Upper lobe of left lung (tissue), 6 donors: ENCODE results near the gene CLSTN1. TPM values are rescaled to one million over a fixed set of nuclear protein-coding genes. Genes with fewer than 3 reads are reported as not detected.

ENCODE experiments used
- ATAC-seq, 2 donors: fragments of 200-7000 bp; cut with Tn5 transposase; one replicate each; pipeline ENCODE4 v1.9.1; 2022; ENCODE audit warnings: mild to moderate bottlenecking in 2 of 2, moderate library complexity in 2 of 2; ENCODE audit not compliant: low FRiP score in 2 of 2
- DNase-seq, 2 donors: peaks; one replicate each; pipeline ENCODE4 v3.0.0-alpha.2; 2019 to 2020
- H3K27ac ChIP-seq, 4 donors: fragments of 200-600 bp; sonication (generic); one replicate each; pipeline ENCODE4 v1.5.1; 2016 to 2019
- H3K27me3 ChIP-seq, 4 donors: fragments of 200-600 bp; sonication (generic); one replicate each; pipeline ENCODE4 v1.5.1; 2017 to 2019
- H3K36me3 ChIP-seq, 4 donors: fragments of 200-600 bp; sonication (generic); one replicate each; pipeline ENCODE4 v1.5.1; 2016 to 2019
- H3K4me1 ChIP-seq, 4 donors: fragments of 200-600 bp; sonication (generic); one replicate each; pipeline ENCODE4 v1.5.1; 2018 to 2019
- H3K4me3 ChIP-seq, 4 donors: fragments of 200-600 bp; sonication (generic); one replicate each; pipeline ENCODE4 v1.5.1; 2017 to 2019; ENCODE audit warnings: mild to moderate bottlenecking in 2 of 4, moderate library complexity in 1 of 4
- H3K9me3 ChIP-seq, 4 donors: fragments of 200-600 bp; sonication (generic); one replicate each; pipeline ENCODE4 v1.5.1; 2018 to 2019
- EP300 ChIP-seq, 4 donors: sonication (generic); formaldehyde crosslinking; IDR thresholded peaks; one replicate each; pipeline ENCODE4 v1.5.1; 2017; ENCODE audit warnings: antibody characterized with exemption in 4 of 4, control low read depth in 2 of 4
- POLR2A ChIP-seq, 4 donors: fragments of 450-650 bp; IDR thresholded peaks; one replicate each; pipeline ENCODE4 v1.5.1; 2016 to 2017; ENCODE audit warnings: antibody characterized with exemption in 4 of 4, mild to moderate bottlenecking in 2 of 4
- POLR2AphosphoS5 ChIP-seq, 2 donors: sonication (generic); formaldehyde crosslinking; IDR thresholded peaks; one replicate each; pipeline ENCODE4 v1.5.1; 2017; ENCODE audit warnings: antibody characterized with exemption in 2 of 2
- WGBS, 2 donors: methylation state at CpG; one replicate each; pipeline ENCODE4 v1.1.5; 2017 to 2018; 5-methylcytosine and 5-hydroxymethylcytosine counted together
- total RNA-seq, 6 donors: library from RNA; depleted of rRNA in 4 of 6; stranded (reverse); fragments of >200 nt in 4 of 6; gene quantifications; one replicate each; pipeline versions ENCODE4 v1.1.0 to v1.2.1, GENCODE V29; 2016 to 2021
- TF ChIP-seq, protein P1 (sequence below), 6 experiments: fragments of 450-650 bp in 4 of 6; fragments of 200-600 bp in 2 of 6; sonication (generic) in 2 of 6; IDR thresholded peaks; one replicate each; pipeline ENCODE4 v1.5.1; 2016 to 2019; ENCODE audit warnings: antibody characterized with exemption in 6 of 6
- donor health status: DM: no; HTN: no; CAD: no; lungs with moderate emphysema.
- donor health status: DM: no; HTN: yes; CAD: no; lungs with severe emphysema.

The CLSTN1 gene
- total RNA-seq, 6 donors from 2014 or later = 35.6 to 82.7 (median 59.5) TPM

- DNase-seq = peak in 1 of 2 donors; percentile 41
- 92 to 96% methylated on average over 2 to 6 of the region's 6 CpGs for WGBS, 2 donors
- no peak for ATAC-seq
- Histone ChIP-seq H3K4me3 (no peak overlapping the region), H3K27me3 (no peaks in the 10 kb centered on the region), H3K9me3 (peaks cover 0 to 10% (median 7%) of the 10 kb centered on the region in 4 donors), H3K4me1 (peaks cover 0 to 5% (median 3%) of the 10 kb centered on the region in 4 donors), H3K27ac (no peak overlapping the region), H3K36me3 (peaks cover 9 to 82% (median 63%) of the 10 kb centered on the region in 4 donors)
- TF ChIP-seq EP300 (IDR thresholded peaks at IDR 0.05) (no peak), POLR2A (IDR thresholded peaks at IDR 0.05) (no peak), POLR2AphosphoS5 (IDR thresholded peaks at IDR 0.05) (no peak)
- TF ChIP-seq, protein P1, sequence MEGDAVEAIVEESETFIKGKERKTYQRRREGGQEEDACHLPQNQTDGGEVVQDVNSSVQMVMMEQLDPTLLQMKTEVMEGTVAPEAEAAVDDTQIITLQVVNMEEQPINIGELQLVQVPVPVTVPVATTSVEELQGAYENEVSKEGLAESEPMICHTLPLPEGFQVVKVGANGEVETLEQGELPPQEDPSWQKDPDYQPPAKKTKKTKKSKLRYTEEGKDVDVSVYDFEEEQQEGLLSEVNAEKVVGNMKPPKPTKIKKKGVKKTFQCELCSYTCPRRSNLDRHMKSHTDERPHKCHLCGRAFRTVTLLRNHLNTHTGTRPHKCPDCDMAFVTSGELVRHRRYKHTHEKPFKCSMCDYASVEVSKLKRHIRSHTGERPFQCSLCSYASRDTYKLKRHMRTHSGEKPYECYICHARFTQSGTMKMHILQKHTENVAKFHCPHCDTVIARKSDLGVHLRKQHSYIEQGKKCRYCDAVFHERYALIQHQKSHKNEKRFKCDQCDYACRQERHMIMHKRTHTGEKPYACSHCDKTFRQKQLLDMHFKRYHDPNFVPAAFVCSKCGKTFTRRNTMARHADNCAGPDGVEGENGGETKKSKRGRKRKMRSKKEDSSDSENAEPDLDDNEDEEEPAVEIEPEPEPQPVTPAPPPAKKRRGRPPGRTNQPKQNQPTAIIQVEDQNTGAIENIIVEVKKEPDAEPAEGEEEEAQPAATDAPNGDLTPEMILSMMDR (IDR thresholded peaks at IDR 0.05) = no peak
These were observed 99.8 kb downstream of the CLSTN1 start for GRCh38 chr1:9723926-9724325.

GRCh38 chr1:9723068-9723805 is 100.5 kb downstream of the CLSTN1 start:
- 98% methylated on average over 9 to 14 of the region's 14 CpGs for WGBS, 2 donors
- peak in 1 of 2 donors; percentile 23 for DNase-seq
- no peak for TF ChIP-seq EP300 (IDR thresholded peaks at IDR 0.05)
- no peak for TF ChIP-seq POLR2A (IDR thresholded peaks at IDR 0.05)
- TF ChIP-seq, protein P1 (IDR thresholded peaks at IDR 0.05) = no peak

GRCh38 chr1:9722378-9722749 is 101.4 kb downstream of the CLSTN1 start:
- WGBS, 2 donors = 95 to 100% methylated on average over 4 to 10 of the region's 10 CpGs
- no peak for ATAC-seq
- peaks cover 0 to 17% (median 12%) of the 10 kb centered on the region in 4 donors for H3K4me1 ChIP-seq
- TF ChIP-seq POLR2AphosphoS5 (IDR thresholded peaks at IDR 0.05) (no peak), EP300 (IDR thresholded peaks at IDR 0.05) (no peak), POLR2A (IDR thresholded peaks at IDR 0.05) (no peak)
- H3K27me3 ChIP-seq = no peaks in the 10 kb centered on the region
- no peak overlapping the region for H3K27ac ChIP-seq
- H3K4me3 ChIP-seq = no peak overlapping the region
- peaks cover 0 to 10% (median 7%) of the 10 kb centered on the region in 4 donors for H3K9me3 ChIP-seq
- no peak for DNase-seq
- H3K36me3 ChIP-seq = peaks cover 8 to 69% (median 57%) of the 10 kb centered on the region in 4 donors

More at GRCh38 chr1:9723068-9723805, 100.5 kb downstream of the CLSTN1 start:
- H3K4me1 ChIP-seq = peaks cover 0 to 9% (median 8%) of the 10 kb centered on the region in 4 donors
- no peak overlapping the region for H3K4me3 ChIP-seq
- no peak overlapping the region for H3K27ac ChIP-seq
- peaks cover 0 to 10% (median 7%) of the 10 kb centered on the region in 4 donors for H3K9me3 ChIP-seq
- H3K27me3 ChIP-seq = no peaks in the 10 kb centered on the region
- ATAC-seq = no peak
- peaks cover 8 to 78% (median 60%) of the 10 kb centered on the region in 4 donors for H3K36me3 ChIP-seq

- Histone ChIP-seq H3K36me3 (peaks cover 3 to 69% (median 53%) of the 10 kb centered on the region in 4 donors), H3K27ac (no peak overlapping the region), H3K4me1 (peaks cover 0 to 23% (median 10%) of the 10 kb centered on the region in 4 donors), H3K27me3 (no peaks in the 10 kb centered on the region), H3K9me3 (peaks cover 0 to 10% (median 7%) of the 10 kb centered on the region in 4 donors), H3K4me3 (no peak overlapping the region)
- TF ChIP-seq POLR2A (IDR thresholded peaks at IDR 0.05) (no peak), EP300 (IDR thresholded peaks at IDR 0.05) (no peak), POLR2AphosphoS5 (IDR thresholded peaks at IDR 0.05) (no peak)
- TF ChIP-seq, protein P1 (IDR thresholded peaks at IDR 0.05) = peak; percentile 44 to 63 (median 52)
- DNase-seq = peak in 1 of 2 donors; percentile 84
- WGBS, 2 donors = 80 to 100% methylated on average over 2 to 22 of the region's 29 CpGs
- ATAC-seq = no peak
These were observed 102.0 kb downstream of the CLSTN1 start for GRCh38 chr1:9721606-9722377.
